Measurements from ENCODE around the gene PTPRN.
A peak's percentile ranks its signal among the peaks of the same experiment; 100 is the strongest.

Gene PTPRN

GRCh38 chr2:219285894-219286425, 23.2 kb downstream of the PTPRN start:
- no peak overlapping the region for H3K4me3 ChIP-seq (ENCODE audit: low read depth, low read length)
- H3K27me3 ChIP-seq (ENCODE audit: insufficient read depth, low read length) = no peaks in the 10 kb centered on the region
- no peaks in the 10 kb centered on the region for H3K36me3 ChIP-seq (ENCODE audit: insufficient read depth, low read length)
- H3K4me1 ChIP-seq (ENCODE audit: control insufficient read depth, insufficient read depth, low read length, unreplicated experiment) = peaks cover 20% of the 10 kb centered on the region
- H2AFZ ChIP-seq (ENCODE audit: low read length, unreplicated experiment) = no peak overlapping the region
- H3K27ac ChIP-seq (ENCODE audit: low read depth, low read length) = no peak overlapping the region
- H3K79me2 ChIP-seq (ENCODE audit: control insufficient read depth, insufficient read depth, low read length, unreplicated experiment) = no peaks in the 10 kb centered on the region

- Histone ChIP-seq H2AFZ (ENCODE audit: low read length, unreplicated experiment) (no peak overlapping the region), H3K4me1 (ENCODE audit: control insufficient read depth, insufficient read depth, low read length, unreplicated experiment) (peaks cover 24% of the 10 kb centered on the region), H3K36me3 (ENCODE audit: insufficient read depth, low read length) (no peaks in the 10 kb centered on the region), H3K27me3 (ENCODE audit: insufficient read depth, low read length) (no peaks in the 10 kb centered on the region), H3K79me2 (ENCODE audit: control insufficient read depth, insufficient read depth, low read length, unreplicated experiment) (no peaks in the 10 kb centered on the region), H3K4me3 (ENCODE audit: low read depth, low read length) (no peak overlapping the region), H3K27ac (ENCODE audit: low read depth, low read length) (no peak overlapping the region)
Observed at GRCh38 chr2:219285373-219285735, 23.8 kb downstream of the PTPRN start.

- H3K27me3 ChIP-seq (ENCODE audit: insufficient read depth, low read length) = no peaks in the 10 kb centered on the region
- H3K36me3 ChIP-seq (ENCODE audit: insufficient read depth, low read length) = no peaks in the 10 kb centered on the region
- peaks cover 23% of the 10 kb centered on the region for H3K4me1 ChIP-seq (ENCODE audit: control insufficient read depth, insufficient read depth, low read length, unreplicated experiment)
- H3K4me3 ChIP-seq (ENCODE audit: low read depth, low read length) = no peak overlapping the region
- no peak overlapping the region for H3K27ac ChIP-seq (ENCODE audit: low read depth, low read length)
- no peaks in the 10 kb centered on the region for H3K79me2 ChIP-seq (ENCODE audit: control insufficient read depth, insufficient read depth, low read length, unreplicated experiment)
- H2AFZ ChIP-seq (ENCODE audit: low read length, unreplicated experiment) = no peak overlapping the region
Observed at GRCh38 chr2:219284501-219285372, 24.5 kb downstream of the PTPRN start.

GRCh38 chr2:219282943-219283581, 26.1 kb downstream of the PTPRN start:
- no peaks in the 10 kb centered on the region for H3K36me3 ChIP-seq (ENCODE audit: insufficient read depth, low read length)
- H3K27ac ChIP-seq (ENCODE audit: low read depth, low read length) = no peak overlapping the region
- H2AFZ ChIP-seq (ENCODE audit: low read length, unreplicated experiment) = no peak overlapping the region
- H3K4me1 ChIP-seq (ENCODE audit: control insufficient read depth, insufficient read depth, low read length, unreplicated experiment) = peaks cover 25% of the 10 kb centered on the region
- no peaks in the 10 kb centered on the region for H3K27me3 ChIP-seq (ENCODE audit: insufficient read depth, low read length)
- H3K4me3 ChIP-seq (ENCODE audit: low read depth, low read length) = no peak overlapping the region
- no peaks in the 10 kb centered on the region for H3K79me2 ChIP-seq (ENCODE audit: control insufficient read depth, insufficient read depth, low read length, unreplicated experiment)

GRCh38 chr2:219282375-219282774, 26.8 kb downstream of the PTPRN start:
- Histone ChIP-seq H3K36me3 (ENCODE audit: insufficient read depth, low read length) (no peaks in the 10 kb centered on the region), H3K79me2 (ENCODE audit: control insufficient read depth, insufficient read depth, low read length, unreplicated experiment) (no peaks in the 10 kb centered on the region), H3K27ac (ENCODE audit: low read depth, low read length) (no peak overlapping the region), H3K4me1 (ENCODE audit: control insufficient read depth, insufficient read depth, low read length, unreplicated experiment) (peaks cover 32% of the 10 kb centered on the region), H2AFZ (ENCODE audit: low read length, unreplicated experiment) (no peak overlapping the region), H3K4me3 (ENCODE audit: low read depth, low read length) (no peak overlapping the region), H3K27me3 (ENCODE audit: insufficient read depth, low read length) (no peaks in the 10 kb centered on the region)

- no peak overlapping the region for H2AFZ ChIP-seq (ENCODE audit: low read length, unreplicated experiment)
- no peaks in the 10 kb centered on the region for H3K36me3 ChIP-seq (ENCODE audit: insufficient read depth, low read length)
- no peaks in the 10 kb centered on the region for H3K79me2 ChIP-seq (ENCODE audit: control insufficient read depth, insufficient read depth, low read length, unreplicated experiment)
- no peaks in the 10 kb centered on the region for H3K27me3 ChIP-seq (ENCODE audit: insufficient read depth, low read length)
- H3K4me1 ChIP-seq (ENCODE audit: control insufficient read depth, insufficient read depth, low read length, unreplicated experiment) = peaks cover 28% of the 10 kb centered on the region
- H3K27ac ChIP-seq (ENCODE audit: low read depth, low read length) = no peak overlapping the region
- H3K4me3 ChIP-seq (ENCODE audit: low read depth, low read length) = no peak overlapping the region
Observed at GRCh38 chr2:219281588-219281987, 27.6 kb downstream of the PTPRN start.

- peaks cover 23% of the 10 kb centered on the region for H3K4me1 ChIP-seq (ENCODE audit: control insufficient read depth, insufficient read depth, low read length, unreplicated experiment)
- H3K79me2 ChIP-seq (ENCODE audit: control insufficient read depth, insufficient read depth, low read length, unreplicated experiment) = no peaks in the 10 kb centered on the region
- H2AFZ ChIP-seq (ENCODE audit: low read length, unreplicated experiment) = no peak overlapping the region
- H3K27ac ChIP-seq (ENCODE audit: low read depth, low read length) = peak overlapping the region; percentile 96; the same call in 1 of the 2 replicates
- H3K4me3 ChIP-seq (ENCODE audit: low read depth, low read length) = peak overlapping the region; percentile 82; the same call in 1 of the 2 replicates
- H3K27me3 ChIP-seq (ENCODE audit: insufficient read depth, low read length) = no peaks in the 10 kb centered on the region
- no peaks in the 10 kb centered on the region for H3K36me3 ChIP-seq (ENCODE audit: insufficient read depth, low read length)
Observed at GRCh38 chr2:219280651-219281050, 28.6 kb downstream of the PTPRN start.

- Histone ChIP-seq H3K4me1 (ENCODE audit: control insufficient read depth, insufficient read depth, low read length, unreplicated experiment) (peaks cover 24% of the 10 kb centered on the region), H3K27ac (ENCODE audit: low read depth, low read length) (peak overlapping the region; percentile 96), H3K36me3 (ENCODE audit: insufficient read depth, low read length) (no peaks in the 10 kb centered on the region), H3K4me3 (ENCODE audit: low read depth, low read length) (peak overlapping the region; percentile 82), H3K27me3 (ENCODE audit: insufficient read depth, low read length) (no peaks in the 10 kb centered on the region), H2AFZ (ENCODE audit: low read length, unreplicated experiment) (no peak overlapping the region), H3K79me2 (ENCODE audit: control insufficient read depth, insufficient read depth, low read length, unreplicated experiment) (no peaks in the 10 kb centered on the region)
Observed at GRCh38 chr2:219279916-219280516, 29.2 kb downstream of the PTPRN start.

GRCh38 chr2:219279151-219279915, 29.9 kb downstream of the PTPRN start, which contains the start of gene DNAJB2:
TSS of gene DNAJB2 (plus strand) at chr2:219279366. CDS start at chr2:219279834, 468 bp downstream.
- peaks cover 30% of the 10 kb centered on the region for H3K4me1 ChIP-seq (ENCODE audit: control insufficient read depth, insufficient read depth, low read length, unreplicated experiment)
- peak within 1 kb of the TSS; percentile 82 for H3K4me3 ChIP-seq (ENCODE audit: low read depth, low read length)
- H2AFZ ChIP-seq (ENCODE audit: low read length, unreplicated experiment) = peak within 1 kb of the TSS; percentile 35
- no peaks in the 10 kb centered on the region for H3K36me3 ChIP-seq (ENCODE audit: insufficient read depth, low read length)
- peak within 1 kb of the TSS; percentile 96 for H3K27ac ChIP-seq (ENCODE audit: low read depth, low read length)
- no peaks in the 10 kb centered on the region for H3K27me3 ChIP-seq (ENCODE audit: insufficient read depth, low read length)
- no peaks in the 10 kb centered on the region for H3K79me2 ChIP-seq (ENCODE audit: control insufficient read depth, insufficient read depth, low read length, unreplicated experiment)

GRCh38 chr2:219278655-219279150, 30.5 kb downstream of the PTPRN start:
- H3K79me2 ChIP-seq (ENCODE audit: control insufficient read depth, insufficient read depth, low read length, unreplicated experiment) = no peaks in the 10 kb centered on the region
- no peaks in the 10 kb centered on the region for H3K27me3 ChIP-seq (ENCODE audit: insufficient read depth, low read length)
- H3K27ac ChIP-seq (ENCODE audit: low read depth, low read length) = peak overlapping the region; percentile 96
- H2AFZ ChIP-seq (ENCODE audit: low read length, unreplicated experiment) = peak overlapping the region; percentile 35
- H3K36me3 ChIP-seq (ENCODE audit: insufficient read depth, low read length) = no peaks in the 10 kb centered on the region
- peak overlapping the region; percentile 82 for H3K4me3 ChIP-seq (ENCODE audit: low read depth, low read length)
- peaks cover 37% of the 10 kb centered on the region for H3K4me1 ChIP-seq (ENCODE audit: control insufficient read depth, insufficient read depth, low read length, unreplicated experiment)

Measured in ACC112 (cell line).